GM19035 (cell line): ENCODE data around the gene ELFN2.

Experiments used
- ATAC-seq: cut with Tn5 transposase; IDR thresholded peaks from one replicate; pipeline ENCODE4 v1.9.1; 2021; ENCODE audit not compliant: unreplicated experiment

ELFN2 gene

DNA sequence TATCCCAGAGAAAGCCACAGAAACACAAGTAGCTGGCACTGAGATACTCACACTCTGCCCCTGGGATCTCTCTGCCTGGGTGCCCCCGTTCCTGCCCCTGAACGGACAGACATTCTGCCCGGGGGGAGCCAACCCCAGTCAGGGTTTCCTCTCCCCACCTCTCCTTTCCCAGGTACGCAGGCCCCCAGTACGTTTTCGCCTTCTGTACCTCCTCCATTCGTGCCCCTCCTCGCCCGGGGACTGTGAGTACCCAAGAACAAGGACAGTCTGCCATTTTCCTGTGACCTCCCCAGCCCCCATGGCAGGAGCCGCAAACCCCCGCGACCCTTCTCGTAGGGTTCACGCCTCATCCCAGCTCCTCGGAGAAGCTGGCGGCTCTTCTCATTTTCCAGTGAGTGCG lies 29.1 kb upstream of the ELFN2 start:
- ATAC-seq: no peak

DNA sequence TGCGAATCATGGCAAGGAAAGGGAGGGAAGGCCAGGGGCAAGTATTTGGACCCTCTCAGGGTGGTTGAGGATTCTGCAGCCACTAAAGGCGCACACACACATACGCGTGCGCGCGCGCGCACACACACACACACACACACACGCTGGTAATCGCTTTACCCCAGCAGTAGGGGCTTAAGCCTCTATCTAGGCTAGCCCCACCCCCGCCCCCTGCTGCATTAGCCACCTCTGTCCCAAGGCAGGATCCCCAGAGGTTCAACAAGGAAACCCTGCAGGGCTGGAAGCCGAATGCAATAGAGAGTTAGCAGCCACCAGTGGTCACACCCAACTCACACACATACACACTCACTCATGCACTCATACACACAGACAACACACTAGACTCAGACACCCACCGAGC lies 28.6 kb upstream of the ELFN2 start:
- no peak for ATAC-seq

DNA sequence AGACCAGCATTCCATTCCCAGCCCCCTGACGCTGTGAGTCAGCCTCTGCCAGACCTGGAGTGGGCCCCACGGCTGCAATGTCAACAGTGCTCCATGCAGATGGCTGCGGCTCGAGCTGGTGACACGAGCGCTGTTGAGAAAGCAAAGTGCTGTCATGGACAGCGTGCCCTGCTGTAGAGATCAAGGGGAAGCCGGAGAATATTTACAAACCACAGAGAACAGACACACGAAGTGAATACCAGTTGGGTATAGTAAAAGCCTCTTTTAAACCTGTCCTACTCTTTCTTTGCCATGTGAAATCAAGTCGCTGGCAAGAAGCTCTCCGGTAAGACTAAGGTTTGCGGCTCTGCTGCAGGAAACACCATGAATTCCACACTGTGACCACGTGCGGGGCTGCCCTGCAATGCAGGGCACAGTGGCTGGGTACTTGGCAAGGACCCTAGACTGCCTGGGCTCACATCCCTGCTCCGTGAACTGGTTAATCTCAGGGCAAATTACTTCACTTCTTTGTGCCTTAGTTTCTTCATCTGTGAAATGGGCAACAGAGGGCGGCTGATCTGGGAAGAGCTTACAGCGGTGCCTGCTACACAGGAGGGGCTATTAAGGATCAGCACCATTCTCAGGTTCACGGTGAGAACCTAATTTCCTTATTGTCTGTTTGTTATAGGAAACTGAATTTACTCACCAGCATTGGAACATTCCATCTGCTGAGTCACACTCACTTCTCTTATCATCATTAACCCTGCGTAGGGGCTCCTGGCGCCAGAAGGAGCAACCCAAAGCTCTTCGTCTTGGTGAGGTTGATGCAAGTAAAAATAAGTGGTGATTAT lies 27.8 kb upstream of the ELFN2 start:
- no peak for ATAC-seq

DNA sequence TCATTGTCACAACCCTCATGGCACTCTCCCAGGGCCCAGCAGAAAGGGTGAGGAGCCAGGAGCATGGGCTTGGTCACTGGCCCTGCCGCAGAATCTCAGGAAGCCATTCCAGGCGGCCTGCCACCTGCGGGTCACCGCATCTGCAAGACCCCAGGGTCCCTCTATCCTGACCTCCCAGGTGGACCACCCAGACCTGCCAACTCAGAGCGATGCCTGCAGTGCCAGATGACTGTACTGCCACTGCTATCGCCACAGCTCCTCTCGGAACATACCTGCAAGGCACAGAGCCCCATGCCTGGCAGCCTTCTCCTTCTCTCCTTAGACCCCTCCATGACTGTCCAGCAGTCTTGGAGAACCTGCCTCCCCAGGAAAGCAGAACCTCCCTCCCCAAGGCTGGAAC lies 26.4 kb upstream of the ELFN2 start:
- ATAC-seq: no peak

DNA sequence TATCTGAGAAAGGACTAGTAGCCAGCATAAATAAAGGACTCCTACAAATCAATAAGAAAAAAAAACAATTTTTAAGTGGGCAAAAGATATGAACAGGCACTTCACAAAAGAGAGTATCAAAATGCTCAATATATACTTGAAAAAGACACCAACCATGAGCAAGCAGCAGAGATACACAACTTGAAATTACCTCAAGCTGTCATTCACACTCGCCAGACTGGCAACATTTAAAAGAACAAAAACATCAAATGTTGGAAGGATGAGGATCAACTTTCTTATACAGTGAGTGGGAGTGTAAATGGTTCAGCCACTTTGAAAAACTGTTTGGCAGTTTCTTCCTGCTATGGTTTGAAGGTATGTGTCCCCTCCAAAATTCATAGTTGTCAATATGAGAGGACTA lies 23.9 kb upstream of the ELFN2 start:
- ATAC-seq: no peak

DNA sequence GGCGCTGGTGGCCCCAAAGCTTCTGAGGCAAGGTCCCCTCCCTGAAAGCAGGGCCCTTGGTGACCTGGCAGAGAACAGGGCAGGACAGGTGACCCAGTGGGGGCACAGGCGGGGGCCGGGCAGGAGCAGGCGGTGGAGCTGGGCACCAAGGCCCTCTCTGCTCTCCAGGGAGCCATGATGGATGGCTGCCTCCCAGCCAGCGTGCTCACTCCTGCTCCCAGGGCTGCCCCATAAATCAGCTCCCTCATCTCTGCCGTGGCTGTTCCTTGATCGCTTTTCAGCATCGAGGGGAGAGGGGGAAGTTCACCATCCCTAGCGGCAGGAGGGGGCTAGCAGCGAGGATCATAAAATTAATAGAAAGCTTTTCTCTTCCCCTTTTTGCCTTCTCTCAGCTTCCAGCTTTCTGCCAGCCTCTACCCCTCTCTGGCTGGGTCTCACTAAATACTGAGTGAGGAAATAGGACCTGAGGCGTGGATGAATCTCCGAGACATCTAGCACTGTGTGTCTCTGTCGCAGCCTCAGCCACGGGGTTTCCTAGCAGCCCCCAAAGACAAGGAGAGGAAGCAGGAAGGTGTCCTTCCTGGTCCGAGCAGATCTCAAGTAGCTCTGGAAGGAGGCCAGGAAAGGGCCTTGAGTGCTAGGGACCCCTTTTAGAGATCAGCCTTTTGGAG lies 22.2 kb upstream of the ELFN2 start:
- ATAC-seq: no peak

DNA sequence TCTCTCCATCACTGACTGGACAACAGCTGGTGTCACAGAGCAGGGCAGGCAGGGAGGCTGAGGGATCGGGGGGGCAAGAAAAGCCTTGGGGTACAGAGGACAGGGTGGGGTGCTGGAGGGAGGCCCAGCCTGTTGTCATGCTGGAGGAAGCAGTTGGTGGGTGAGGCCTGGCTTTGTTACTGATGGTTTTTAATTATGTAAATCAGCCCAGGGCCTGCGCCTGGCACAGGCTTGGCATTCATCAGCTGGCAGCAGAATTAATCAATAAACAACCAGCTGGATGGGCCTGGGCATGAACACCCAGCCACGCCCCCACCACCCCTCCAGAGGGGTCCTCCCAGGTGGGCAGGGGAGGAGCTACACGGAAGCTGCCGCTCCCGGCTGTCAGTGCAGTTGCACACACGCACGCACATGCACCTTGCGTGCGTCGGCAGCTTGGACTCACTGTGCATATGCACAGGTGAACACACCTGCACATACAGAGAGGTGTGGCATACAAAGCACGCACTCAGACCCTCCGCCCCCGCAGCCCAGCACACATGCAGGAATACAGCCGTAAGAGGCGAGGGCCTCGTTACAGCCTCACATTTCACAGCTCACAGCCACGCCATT lies 21.3 kb upstream of the ELFN2 start:
- ATAC-seq: no peak

DNA sequence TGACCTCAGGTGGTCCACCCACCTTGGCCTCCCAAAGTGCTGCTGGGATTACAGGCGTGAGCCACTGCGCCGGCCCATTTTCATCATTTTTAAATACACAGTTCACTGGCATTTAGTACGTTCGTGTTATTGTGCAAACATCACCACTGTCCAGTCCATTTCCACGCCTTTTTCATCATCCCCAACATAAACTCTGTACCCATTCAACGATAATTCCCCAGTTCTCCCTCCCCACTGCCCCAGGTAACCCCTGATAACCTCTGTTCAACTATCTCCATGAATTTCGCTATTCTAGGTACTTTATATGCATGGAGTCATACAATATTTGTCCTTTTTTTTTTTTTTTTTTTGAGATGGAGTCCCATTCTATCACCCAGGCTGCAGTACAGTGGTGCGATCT lies 18.2 kb upstream of the ELFN2 start:
- no peak for ATAC-seq

DNA sequence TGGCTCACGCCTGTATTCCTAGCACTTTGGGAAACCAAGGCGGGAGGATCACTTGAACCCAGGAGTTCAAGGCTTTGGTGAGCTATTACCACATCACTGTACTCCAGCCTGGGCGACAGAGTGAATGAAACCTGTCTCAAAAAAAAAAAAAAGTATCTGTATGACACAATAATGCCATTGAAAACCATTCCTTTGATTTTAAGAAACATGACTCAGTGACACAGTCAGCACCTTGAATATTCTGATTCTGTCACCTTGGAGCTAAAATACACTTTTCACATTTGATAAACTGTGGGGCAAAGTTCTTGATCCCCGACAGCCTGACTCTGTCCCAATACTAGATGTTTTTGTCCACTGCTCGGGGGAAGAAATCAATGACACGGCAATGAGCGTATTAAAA lies 16.7 kb upstream of the ELFN2 start:
- ATAC-seq: no peak

DNA sequence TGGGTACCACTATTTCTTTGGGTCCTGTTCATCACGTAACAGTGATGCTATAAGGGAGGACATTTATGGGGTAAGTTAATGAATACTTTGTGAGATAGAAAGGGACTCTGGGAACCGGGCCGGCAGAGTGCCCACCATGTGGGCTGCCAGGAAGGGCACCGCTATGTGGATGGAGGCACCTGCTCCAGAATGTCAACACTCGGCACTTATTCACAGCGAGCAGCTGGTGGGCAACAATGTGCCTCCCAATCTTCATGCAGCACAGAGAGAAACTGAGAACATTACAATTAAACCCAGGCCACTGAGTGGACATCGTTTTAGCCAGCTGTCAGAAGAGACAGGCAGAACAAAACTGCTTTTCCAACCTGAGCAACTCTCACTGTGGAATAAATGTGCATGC lies 15.8 kb upstream of the ELFN2 start:
- ATAC-seq: no peak

DNA sequence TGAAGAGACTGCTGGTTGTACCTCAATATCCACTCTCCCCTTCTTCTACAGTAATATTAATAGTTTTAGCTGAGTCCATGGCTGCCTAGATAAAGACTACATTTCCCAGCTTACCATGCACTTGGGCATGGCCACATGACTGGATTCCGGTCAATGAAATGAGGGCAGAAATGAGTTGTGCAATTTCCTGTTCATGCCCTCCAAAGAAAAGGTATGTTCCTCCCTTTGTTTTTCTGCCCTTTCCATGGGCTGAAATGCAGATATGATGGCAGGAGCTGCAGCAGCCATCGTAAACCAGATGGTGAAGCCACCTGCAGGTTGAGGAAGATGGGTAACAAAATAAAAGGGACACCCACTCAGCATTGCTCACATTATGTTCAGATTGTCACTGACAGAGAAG lies 15.3 kb upstream of the ELFN2 start:
- ATAC-seq: no peak

DNA sequence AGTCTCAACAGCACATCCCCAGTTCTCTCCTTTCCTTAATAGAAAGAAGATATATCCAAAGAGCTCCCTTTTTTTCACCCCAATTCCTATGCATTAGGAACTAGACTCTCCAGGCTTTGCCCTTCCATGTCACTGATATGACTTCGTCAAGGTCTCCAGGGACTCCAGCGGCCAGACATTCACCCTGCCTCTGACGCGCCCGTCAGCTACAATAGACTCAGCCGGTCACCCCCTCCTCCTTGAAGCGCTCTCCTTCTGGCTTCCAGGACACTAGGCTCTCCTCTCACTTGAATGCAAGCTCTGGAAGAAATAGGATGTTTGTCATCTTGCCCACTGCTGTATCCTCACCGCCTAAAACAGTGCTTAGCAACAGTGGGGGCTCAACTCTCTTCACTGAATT lies 14.9 kb upstream of the ELFN2 start:
- ATAC-seq: no peak

DNA sequence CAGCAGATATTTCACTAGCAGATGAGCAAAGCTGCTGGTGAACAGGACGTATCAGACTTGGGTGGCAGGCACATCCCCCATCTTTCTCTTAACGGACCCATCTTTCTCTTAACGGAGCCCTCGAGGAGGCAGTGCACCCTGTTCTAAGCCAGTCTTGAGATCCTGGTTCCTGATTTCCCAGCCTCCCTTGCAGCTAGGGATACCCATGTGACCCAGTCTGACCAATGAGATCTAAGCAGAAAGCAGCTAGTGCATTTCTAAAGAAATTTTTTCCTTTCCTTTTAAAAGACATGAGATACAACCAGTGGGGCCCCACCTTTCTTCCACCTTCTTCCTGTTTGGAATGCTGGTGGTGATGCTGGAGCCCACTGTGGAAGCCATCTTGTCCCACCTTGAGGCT lies 13.6 kb upstream of the ELFN2 start:
- no peak for ATAC-seq

DNA sequence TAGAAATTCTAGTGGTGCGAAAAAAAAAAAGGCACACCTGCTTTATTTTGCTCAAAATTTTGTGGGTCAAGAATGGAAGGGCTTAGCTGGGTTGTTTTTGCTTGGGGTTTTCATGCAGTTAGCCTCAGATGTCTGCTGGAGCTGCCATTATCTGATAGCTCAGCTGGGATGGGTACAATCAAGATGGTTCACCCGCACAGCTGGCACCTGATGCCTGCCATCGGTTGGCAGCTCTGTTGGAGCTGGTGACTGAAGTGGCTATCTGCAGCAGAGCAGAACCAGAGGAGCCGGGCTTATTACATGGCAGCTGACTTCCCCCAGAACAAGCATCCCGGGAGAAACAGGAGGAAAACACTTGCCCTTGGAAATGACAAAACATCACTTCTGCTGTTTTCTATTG lies 12.1 kb upstream of the ELFN2 start:
- ATAC-seq: no peak

DNA sequence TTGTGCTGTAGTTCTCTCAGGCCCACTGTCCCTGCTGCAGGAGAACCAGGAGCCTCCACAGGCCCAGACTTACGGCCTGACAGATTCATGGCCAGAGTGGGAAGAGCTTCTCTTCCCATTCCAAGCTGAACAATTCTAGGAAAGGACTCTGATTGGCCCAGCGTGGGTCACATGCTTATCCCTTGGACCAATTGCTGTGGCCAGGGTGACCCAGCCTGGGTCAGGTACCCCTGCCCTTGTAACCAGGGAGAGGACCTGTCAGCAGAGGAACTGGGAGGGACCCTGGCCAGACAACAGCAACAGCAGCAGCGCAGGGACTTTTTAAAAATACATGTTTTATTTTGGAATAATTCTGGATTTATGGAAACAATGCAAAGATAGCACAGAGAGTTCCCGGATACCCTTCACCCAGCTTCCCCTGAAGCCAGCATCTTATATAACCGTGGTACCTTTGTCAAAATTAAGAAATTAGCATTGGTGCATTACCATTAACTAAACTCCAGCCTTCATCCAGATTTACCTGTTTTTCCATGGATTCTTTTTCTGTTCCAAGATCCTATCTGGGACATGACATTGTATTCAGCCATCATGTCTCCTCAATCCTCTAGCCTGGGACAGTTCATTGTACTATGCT lies 8.8 kb upstream of the ELFN2 start:
- no peak for ATAC-seq

DNA sequence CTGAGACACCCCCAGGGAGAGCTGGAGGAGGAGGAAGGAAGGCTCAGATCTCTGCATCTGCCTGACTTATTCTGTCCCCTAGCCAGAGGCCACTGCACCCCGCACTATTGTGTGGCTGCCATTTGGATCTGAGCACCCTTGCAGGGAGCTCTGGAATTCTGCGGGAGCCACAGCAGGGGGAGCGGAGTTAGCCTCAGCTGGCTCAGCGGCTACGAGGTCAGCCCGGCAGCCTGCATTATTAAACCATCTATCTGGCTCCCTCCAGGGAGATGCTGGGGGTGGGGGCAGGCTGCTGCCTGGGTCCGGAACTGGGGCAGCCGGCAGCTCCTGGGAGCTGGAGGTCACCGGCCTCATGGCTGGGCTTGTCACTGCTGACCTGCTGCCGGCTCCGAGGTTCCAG lies 6.5 kb upstream of the ELFN2 start:
- ATAC-seq: no peak

DNA sequence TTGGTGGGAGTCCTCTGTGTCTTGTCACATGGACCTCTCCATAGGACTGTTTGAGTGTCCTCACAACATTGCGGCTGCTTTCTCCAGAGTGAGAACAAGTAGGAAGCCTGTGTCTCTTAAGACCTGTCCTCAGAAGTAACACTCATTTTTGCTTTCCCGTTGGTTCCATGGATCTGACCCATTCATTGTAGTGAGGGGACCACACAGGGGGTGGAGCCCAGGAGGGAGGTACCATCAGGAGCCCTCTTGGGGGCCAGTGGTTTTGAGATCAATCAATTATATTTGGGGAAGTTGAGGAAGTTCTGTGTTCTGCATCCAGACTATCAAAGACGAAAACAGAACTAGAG lies 5.4 kb upstream of the ELFN2 start:
- no peak for ATAC-seq

DNA sequence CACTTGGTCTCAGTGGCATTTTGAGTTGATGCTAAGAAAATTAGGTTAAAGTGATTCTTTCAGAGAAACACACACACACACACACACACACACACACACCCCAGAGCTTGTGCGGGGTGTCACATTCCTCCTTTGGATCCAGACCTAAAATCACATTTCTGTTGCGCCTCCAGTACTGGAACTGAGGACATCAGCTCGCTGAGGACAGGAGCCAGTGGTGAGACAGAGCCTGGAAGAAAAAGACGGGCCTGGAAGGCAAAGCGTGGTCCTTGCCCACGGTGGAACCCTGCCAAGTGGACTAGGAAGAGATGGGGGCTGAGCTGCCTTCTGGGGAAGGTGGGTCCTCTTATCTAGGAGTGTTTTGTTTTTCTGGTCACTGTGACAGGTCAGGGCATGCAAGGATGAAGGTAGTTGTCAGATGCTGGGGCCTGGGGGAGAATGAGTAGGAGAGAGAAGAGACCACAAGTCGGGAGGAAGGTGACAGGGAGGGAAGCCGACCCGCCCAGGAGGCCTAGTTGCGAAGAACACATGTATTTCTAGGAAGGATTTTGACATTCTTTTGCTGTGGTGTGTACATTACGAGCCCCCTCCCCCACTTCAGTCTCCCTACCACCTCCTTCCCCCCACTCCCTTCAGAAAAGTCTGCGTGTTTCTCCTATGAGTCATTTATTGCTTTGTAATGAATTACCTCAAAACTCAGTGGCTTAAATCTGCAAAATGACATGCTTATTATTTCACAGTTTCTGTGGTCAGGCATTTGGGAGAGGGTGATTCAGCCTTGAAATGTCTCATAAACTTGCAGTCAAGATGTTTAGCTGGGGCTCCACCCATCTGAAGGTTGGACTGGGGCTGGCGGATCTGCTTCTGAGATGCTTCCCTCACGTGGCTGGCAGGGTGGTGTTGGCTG lies 4.8 kb upstream of the ELFN2 start:
- ATAC-seq: no peak

DNA sequence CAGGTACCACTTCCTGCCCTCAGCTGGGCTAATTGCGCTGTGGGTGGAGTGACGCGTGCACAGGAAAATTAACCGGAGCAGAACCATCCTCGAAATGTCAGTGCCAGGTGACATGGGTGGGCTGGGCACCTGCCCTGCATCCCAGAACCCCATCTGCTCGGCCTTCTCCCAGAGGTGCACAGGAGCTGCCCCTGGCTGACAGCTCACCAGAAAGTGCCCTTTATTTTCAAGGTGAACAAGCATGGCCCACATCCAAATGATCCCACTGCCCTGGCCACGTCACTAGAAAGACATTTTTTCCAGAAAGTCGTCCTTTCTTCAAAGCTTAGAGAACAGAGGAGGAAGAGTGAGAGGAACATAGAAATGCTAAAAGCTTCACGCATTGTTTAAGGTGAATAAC lies 4.1 kb upstream of the ELFN2 start:
- no peak for ATAC-seq

DNA sequence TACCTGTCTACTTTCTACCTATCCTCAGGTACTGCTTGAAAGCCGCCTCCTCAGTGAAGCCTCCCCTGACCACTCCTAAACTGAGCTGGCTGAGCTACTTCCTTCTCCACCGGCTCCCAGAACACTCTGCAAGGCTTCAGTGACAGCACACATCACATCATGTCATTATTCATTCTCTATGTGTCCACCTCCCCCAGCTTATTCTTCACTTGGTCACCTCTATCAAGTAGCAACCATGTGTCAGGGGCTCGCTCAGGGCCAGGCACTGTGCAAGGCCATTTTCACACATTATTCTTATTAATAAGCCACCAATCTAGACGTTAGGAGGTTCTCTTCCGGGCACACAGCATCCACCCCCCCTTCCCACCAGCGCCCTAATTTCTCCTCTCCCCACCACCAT lies 3.7 kb upstream of the ELFN2 start:
- no peak for ATAC-seq
